RPMI7951 (cell line): ENCODE results near the gene KIAA1755. TPM values are rescaled to one million over a fixed set of nuclear protein-coding genes. Genes with fewer than 3 reads are reported as not detected.

Source experiments
- DNase-seq: peaks from one replicate; pipeline ENCODE4 v3.0.0-alpha.2; 2012; ENCODE audit warnings: low read depth
- total RNA-seq: library from RNA; depleted of rRNA; stranded (reverse); fragments of >200 nt; shearing (Covaris generic); gene quantifications from 2 replicates; pipeline ENCODE4 v1.2.3, GENCODE V29; 2014; rRNA removed

Gene KIAA1755
- total RNA-seq, 1 experiment from 2014 or later, result 1.1 TPM

- peak; percentile 92 for DNase-seq
These were observed 95.2 kb downstream of the KIAA1755 start, which contains the start of gene TGM2 for GRCh38 chr20:38165089-38165965. Gene TGM2 (minus strand): TSS chr20:38165270. CDS start chr20:38165198, 72 bp downstream.

GRCh38 chr20:38164624-38165088 is 95.9 kb downstream of the KIAA1755 start:
- no peak for DNase-seq

- no peak for DNase-seq
These were observed 96.5 kb downstream of the KIAA1755 start for GRCh38 chr20:38164069-38164468.

GRCh38 chr20:38162878-38163875 is 97.4 kb downstream of the KIAA1755 start:
- peak; percentile 41 for DNase-seq

- DNase-seq, result no peak
These were observed 98.4 kb downstream of the KIAA1755 start for GRCh38 chr20:38162149-38162548.

GRCh38 chr20:38161412-38161774 is 99.1 kb downstream of the KIAA1755 start:
- DNase-seq, result no peak

Other genes with a start within 250 kb of the KIAA1755 start
- gene TTI1, start 227.3 kb downstream of the KIAA1755 start, total RNA-seq, result 30.6 and 36.4 TPM in 2 replicates
- gene RPRD1B, start 227.0 kb downstream of the KIAA1755 start, total RNA-seq, result 21.5 and 22.3 TPM in 2 replicates
- 650 and 793 TPM in 2 replicates for gene TGM2, start 95.5 kb downstream of the KIAA1755 start, total RNA-seq
- gene BPI, start 43.4 kb upstream of the KIAA1755 start, total RNA-seq, result 0.24 and 0.29 TPM in 2 replicates
- gene LBP, start 85.7 kb upstream of the KIAA1755 start, total RNA-seq, result not detected in 2 replicates
- 7.5 and 13.0 TPM in 2 replicates for gene SNHG17, start 174.6 kb upstream of the KIAA1755 start, total RNA-seq
- 30.3 and 33.8 TPM in 2 replicates for gene RALGAPB, start 212.1 kb upstream of the KIAA1755 start, total RNA-seq